HFFc6 (cell line): ENCODE measurements around the gene PRKCE. TPM values are rescaled to one million over a fixed set of nuclear protein-coding genes. Genes with fewer than 3 reads are reported as not detected.

Source experiments
- DNase-seq: peaks from one replicate; pipeline ENCODE4 v3.0.0-alpha.2; 2018
- H3K27ac Mint-ChIP-seq: 2 replicates; pipeline ENCODE4 v1.8.0; 2020; ENCODE audit warnings: mild to moderate bottlenecking, mixed read lengths
- H3K27me3 Mint-ChIP-seq: 2 replicates; pipeline ENCODE4 v1.8.0; 2021; ENCODE audit warnings: mild to moderate bottlenecking, moderate library complexity, mixed read lengths; ENCODE audit not compliant: insufficient read depth
- H3K36me3 Mint-ChIP-seq: 2 replicates; pipeline ENCODE4 v1.8.0; 2021; ENCODE audit warnings: low read depth, mixed read lengths
- H3K4me1 Mint-ChIP-seq: 2 replicates; pipeline ENCODE4 v1.8.0; 2020; ENCODE audit warnings: low read depth, mixed read lengths
- H3K4me3 Mint-ChIP-seq: 2 replicates; pipeline ENCODE4 v1.8.0; 2020; ENCODE audit warnings: mild to moderate bottlenecking, moderate library complexity, mixed read lengths
- H3K9me3 Mint-ChIP-seq: 2 replicates; pipeline ENCODE4 v1.8.0; 2020; ENCODE audit warnings: mild to moderate bottlenecking, mixed read lengths
- total RNA-seq, 6 experiments: library from RNA; stranded (reverse); fragmentation: NEBNext Ultra II Directional; extraction: Animal tissue kit (Norgen Biotek cat#: 25700); gene quantifications; 2 replicates in 1 of 6; 3 replicates in 5 of 6; pipeline ENCODE4 v1.2.3, GENCODE V29; 2021
- TF ChIP-seq, protein P1 (sequence below): fragments of 200-600 bp; sonication (generic); IDR thresholded peaks from 2 replicates; pipeline ENCODE4 v1.5.0; 2021; ENCODE audit warnings: antibody characterized with exemption, mild to moderate bottlenecking

Gene PRKCE
- total RNA-seq, 6 experiments from 2014 or later = 10.8 to 13.7 (median 12.0) TPM

DNA sequence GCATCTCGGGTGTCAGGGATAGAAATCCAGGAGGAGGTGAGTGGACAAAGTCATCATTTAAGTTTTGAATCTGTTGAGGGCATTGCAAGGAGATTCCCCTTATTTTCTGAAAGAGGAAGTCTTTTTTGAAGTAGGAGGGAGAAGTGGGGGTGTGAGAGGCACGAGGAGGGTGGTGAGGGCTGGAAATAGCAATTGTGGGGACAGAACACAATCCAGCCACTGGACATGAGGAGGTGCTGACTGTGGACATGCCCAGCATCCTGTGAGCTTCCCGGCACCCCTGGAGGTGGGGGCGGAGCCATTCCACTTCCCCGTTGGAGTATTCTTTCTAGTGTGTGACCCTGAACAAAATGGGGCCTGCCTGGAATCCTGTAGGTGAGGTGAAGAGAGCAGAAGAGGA is 335.0 kb downstream of the PRKCE start:
- peaks cover 6% of the 10 kb centered on the region for H3K36me3 Mint-ChIP-seq
- no peaks in the 10 kb centered on the region for H3K9me3 Mint-ChIP-seq
- TF ChIP-seq, protein P1, sequence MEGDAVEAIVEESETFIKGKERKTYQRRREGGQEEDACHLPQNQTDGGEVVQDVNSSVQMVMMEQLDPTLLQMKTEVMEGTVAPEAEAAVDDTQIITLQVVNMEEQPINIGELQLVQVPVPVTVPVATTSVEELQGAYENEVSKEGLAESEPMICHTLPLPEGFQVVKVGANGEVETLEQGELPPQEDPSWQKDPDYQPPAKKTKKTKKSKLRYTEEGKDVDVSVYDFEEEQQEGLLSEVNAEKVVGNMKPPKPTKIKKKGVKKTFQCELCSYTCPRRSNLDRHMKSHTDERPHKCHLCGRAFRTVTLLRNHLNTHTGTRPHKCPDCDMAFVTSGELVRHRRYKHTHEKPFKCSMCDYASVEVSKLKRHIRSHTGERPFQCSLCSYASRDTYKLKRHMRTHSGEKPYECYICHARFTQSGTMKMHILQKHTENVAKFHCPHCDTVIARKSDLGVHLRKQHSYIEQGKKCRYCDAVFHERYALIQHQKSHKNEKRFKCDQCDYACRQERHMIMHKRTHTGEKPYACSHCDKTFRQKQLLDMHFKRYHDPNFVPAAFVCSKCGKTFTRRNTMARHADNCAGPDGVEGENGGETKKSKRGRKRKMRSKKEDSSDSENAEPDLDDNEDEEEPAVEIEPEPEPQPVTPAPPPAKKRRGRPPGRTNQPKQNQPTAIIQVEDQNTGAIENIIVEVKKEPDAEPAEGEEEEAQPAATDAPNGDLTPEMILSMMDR = no peak
- H3K4me1 Mint-ChIP-seq = peaks cover 3% of the 10 kb centered on the region
- peaks cover 3% of the 10 kb centered on the region; the same call in 1 of the 2 replicates for H3K27me3 Mint-ChIP-seq
- H3K27ac Mint-ChIP-seq = no peak overlapping the region
- H3K4me3 Mint-ChIP-seq = no peak overlapping the region
- no peak for DNase-seq

DNA sequence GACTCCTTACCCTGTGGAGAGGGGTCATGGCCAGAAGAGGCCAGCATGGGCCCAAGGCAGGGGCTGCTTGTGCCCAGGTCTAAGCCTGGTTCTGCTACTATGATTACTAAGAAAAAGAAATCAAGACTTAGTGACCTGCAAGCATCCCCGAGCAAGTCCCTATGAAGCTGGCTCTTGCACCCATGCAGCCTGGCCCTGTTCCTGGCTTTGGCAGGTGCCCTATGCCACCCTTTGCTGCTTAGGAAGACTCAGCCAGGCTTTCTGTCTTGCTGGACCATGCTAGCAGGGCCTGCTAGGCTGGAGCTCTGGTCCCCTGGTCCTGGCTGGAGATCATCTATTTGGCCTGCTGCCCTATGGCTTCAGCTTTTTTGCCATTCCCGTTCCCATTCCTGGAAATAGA is 336.4 kb downstream of the PRKCE start:
- TF ChIP-seq, protein P1 = no peak
- no peak for DNase-seq
- Mint-ChIP-seq H3K4me1 (peaks cover 16% of the 10 kb centered on the region), H3K4me3 (no peak overlapping the region), H3K9me3 (no peaks in the 10 kb centered on the region), H3K27me3 (peaks cover 3% of the 10 kb centered on the region; the same call in 1 of the 2 replicates), H3K36me3 (no peaks in the 10 kb centered on the region; the same call in 1 of the 2 replicates), H3K27ac (no peak overlapping the region)

DNA sequence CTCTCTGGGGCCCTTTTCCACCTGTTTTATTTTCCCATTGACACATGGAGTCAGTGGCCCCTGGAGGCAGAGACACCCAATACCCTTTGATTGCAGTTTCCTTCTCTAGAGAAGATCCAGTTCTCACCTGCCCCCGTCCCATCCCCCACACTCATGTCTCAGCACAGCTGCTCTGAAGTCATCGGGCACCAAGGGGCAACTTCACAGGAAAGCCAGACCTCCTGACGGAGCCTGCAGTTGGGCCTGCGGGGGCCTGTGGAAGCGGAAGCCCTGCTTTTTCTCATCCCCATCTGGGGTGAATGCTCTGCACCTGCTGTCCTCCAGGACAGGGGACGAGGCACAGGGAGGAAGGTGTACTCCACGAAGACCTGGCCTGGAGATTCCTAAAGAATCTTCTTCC is 337.4 kb downstream of the PRKCE start:
- Mint-ChIP-seq H3K27ac (no peak overlapping the region), H3K27me3 (peaks cover 3% of the 10 kb centered on the region; the same call in 1 of the 2 replicates), H3K4me1 (peaks cover 27% of the 10 kb centered on the region), H3K9me3 (no peaks in the 10 kb centered on the region), H3K36me3 (no peaks in the 10 kb centered on the region; the same call in 1 of the 2 replicates), H3K4me3 (no peak overlapping the region)
- DNase-seq = no peak
- TF ChIP-seq, protein P1 = no peak

DNA sequence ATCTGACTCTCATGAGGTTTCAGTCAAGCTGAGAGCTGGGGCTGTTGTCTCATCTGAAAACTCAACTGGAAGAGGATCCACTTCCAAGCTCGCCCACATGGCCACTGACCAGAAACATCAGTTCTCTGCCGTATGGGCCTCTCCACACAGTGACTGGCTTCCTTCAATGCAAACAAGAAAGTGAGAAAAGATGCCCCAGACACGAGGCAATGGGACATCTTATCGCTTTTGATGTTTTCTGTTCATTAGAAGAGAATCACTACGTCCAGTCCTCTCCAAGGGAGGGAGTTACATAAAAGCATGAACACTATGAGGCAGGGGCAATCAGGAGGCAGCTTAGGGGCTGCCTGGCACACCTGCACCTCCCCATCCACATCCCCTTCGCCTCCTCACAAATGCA is 338.7 kb downstream of the PRKCE start:
- Mint-ChIP-seq H3K4me1 (peaks cover 30% of the 10 kb centered on the region), H3K27me3 (peaks cover 3% of the 10 kb centered on the region; the same call in 1 of the 2 replicates), H3K27ac (no peak overlapping the region), H3K36me3 (no peaks in the 10 kb centered on the region; the same call in 1 of the 2 replicates), H3K4me3 (no peak overlapping the region), H3K9me3 (no peaks in the 10 kb centered on the region)
- TF ChIP-seq, protein P1 = no peak
- DNase-seq = no peak

DNA sequence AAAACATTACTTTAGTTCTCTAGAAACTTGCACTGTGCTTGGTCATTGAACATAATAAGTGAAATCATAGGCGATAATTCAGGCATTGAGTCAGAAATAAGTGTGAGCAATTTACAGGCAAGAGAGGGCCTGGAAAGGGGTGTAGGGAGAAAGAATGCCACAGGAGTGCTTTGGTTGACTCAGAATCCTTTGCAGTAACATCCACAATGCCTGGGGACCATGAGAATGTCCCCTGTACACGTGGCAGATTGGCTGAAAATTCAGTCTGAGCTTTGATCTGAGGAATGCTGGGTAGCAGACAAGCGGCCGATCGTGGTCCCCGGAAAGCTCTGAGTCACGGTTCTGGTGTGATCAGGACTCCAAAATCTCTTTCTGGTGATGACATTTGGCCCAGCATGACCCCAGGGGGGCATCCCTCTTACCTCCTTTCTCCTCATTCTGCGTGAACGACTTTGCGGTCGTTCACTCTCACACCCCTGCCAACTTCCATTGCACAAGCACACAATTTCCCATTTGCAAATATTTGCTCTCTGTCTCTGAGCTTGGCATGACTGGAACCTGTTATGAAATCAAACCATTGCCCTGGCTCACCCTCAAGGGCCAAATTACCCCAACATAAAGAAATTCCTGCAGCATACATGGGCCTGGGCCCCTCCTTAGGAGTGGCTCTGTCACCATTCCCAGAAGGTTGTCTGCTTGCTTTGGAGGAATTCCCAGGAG is 340.7 kb downstream of the PRKCE start:
- peak overlapping the region; percentile 85 for H3K27ac Mint-ChIP-seq
- peaks cover 30% of the 10 kb centered on the region for H3K4me1 Mint-ChIP-seq
- TF ChIP-seq, protein P1 = no peak
- H3K36me3 Mint-ChIP-seq = no peaks in the 10 kb centered on the region
- H3K9me3 Mint-ChIP-seq = no peaks in the 10 kb centered on the region
- peaks cover 3% of the 10 kb centered on the region; the same call in 1 of the 2 replicates for H3K27me3 Mint-ChIP-seq
- peak overlapping the region; percentile 1 for H3K4me3 Mint-ChIP-seq
- peak; percentile 65 for DNase-seq
